Psoas muscle (tissue), 8 donors: ENCODE results near the gene PCSK4. TPM values are rescaled to one million over a fixed set of nuclear protein-coding genes. Genes with fewer than 3 reads are reported as not detected.
A peak's percentile ranks its signal among the peaks of the same experiment; 100 is the strongest.

Experiments
- ATAC-seq, 4 donors: fragments of 200-7000 bp; cut with Tn5 transposase; one replicate each; pipeline ENCODE4 v1.9.1; 2020; ENCODE audit warnings: moderate library complexity in 3 of 4, mild to moderate bottlenecking in 2 of 4
- DNase-seq, 2 donors: peaks; one replicate each; pipeline ENCODE4 v3.0.0-alpha.2; 2020
- H3K27ac ChIP-seq: fragments of 200-600 bp; one replicate; pipeline ENCODE4 v1.8.0; 2022
- H3K27me3 ChIP-seq, 3 donors: fragments of 200-600 bp in 1 of 3; one replicate each; pipeline versions ENCODE4 v1.6.1 to v1.8.0; 2013 to 2022; ENCODE audit warnings: low read length in 2 of 3, mild to moderate bottlenecking in 2 of 3, moderate library complexity in 1 of 3; ENCODE audit not compliant: insufficient read depth in 3 of 3
- H3K36me3 ChIP-seq, 2 donors: fragments of 200-600 bp in 1 of 2; one replicate each; pipeline versions ENCODE4 v1.6.1 to v1.8.0; 2013 to 2022; ENCODE audit warnings: low read depth in 1 of 2, mild to moderate bottlenecking in 1 of 2, moderate library complexity in 1 of 2; ENCODE audit not compliant: insufficient read depth in 1 of 2
- H3K4me1 ChIP-seq: fragments of 200-600 bp; one replicate; pipeline ENCODE4 v1.8.0; 2022
- H3K4me3 ChIP-seq: fragments of 200-600 bp; one replicate; pipeline ENCODE4 v1.8.0; 2022; ENCODE audit warnings: mild to moderate bottlenecking
- H3K9me3 ChIP-seq: fragments of 200-600 bp; one replicate; pipeline ENCODE4 v1.8.0; 2022
- WGBS, 3 donors: extraction: QIAGEN DNeasy Blood & Tissue Kit; methylation state at CpG; one replicate each; pipeline versions ENCODE4 v1.1.6 to v1.1.7; 2013; 5-methylcytosine and 5-hydroxymethylcytosine counted together
- intact Hi-C, 2 donors: fragments of 100-400 bp; cut with DNase I; formaldehyde crosslinking; loops; one replicate each; pipeline versions ENCODE4 v1.11.0 to v1.14.2; 2022
- polyA plus RNA-seq, 3 donors: library from polyadenylated mRNA; stranded (reverse); fragments of 200-250 nt; gene quantifications; one replicate each; pipeline ENCODE4 v1.2.3, GENCODE V29; 2013
- total RNA-seq, 4 donors: library from RNA; stranded (reverse); fragmentation: NEBNext Ultra II Directional in 2 of 4; extraction: Animal tissue kit (Norgen Biotek cat#: 25700) in 2 of 4; gene quantifications; one replicate each; pipeline versions ENCODE4 v1.2.1 to v1.2.4, GENCODE V29; 2021 to 2023
- TF ChIP-seq, protein P1 (sequence below): fragments of 200-600 bp; IDR thresholded peaks from one replicate; pipeline ENCODE4 v1.8.0; 2022; ENCODE audit warnings: antibody characterized with exemption
- donor health status: healthy with polysubstance abuse.
- donor health status: DM: no; HTN: no; CAD: no; lungs with moderate emphysema.
- donor health status: Bipolar disorder and iron deficiency.
- donor health status: healthy.
- donor health status: DM: yes; HTN: yes; CAD: no.
- donor health status: DM: no; HTN: no; CAD: no.
- donor health status: DM: no; HTN: no; CAD: no.
- donor health status: DM: yes; HTN: yes; CAD: no.

PCSK4 gene
- total and polyA plus RNA-seq, 7 donors = 0.57 to 1.5 (median 0.89) TPM

DNA sequence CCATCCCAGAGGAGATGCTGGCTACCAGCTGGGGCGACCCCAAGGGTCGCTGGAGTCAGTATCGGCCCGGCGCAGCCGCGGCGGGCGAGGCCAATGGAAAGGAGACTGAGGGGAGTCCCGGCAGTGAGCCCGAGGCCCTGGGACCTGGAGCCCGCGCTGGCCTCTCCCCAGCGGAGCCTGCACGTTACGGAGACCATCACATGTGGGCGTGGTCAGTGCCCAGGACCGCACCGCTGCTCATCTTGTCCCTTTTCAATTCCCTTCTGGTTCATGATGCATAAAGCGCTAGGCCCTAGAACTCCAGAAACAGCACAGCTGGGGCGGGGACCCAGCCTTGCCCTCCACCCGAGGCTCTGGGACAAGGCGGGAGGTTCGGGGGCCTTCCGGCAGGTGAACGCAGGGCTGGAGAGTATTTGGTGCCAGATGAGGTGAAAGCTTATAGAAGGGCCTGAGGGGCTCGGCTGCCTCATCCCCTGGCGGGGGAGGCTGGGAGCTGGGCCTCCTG is 19.1 kb downstream of the PCSK4 start:
- Histone ChIP-seq H3K27me3 (peaks cover 0 to 70% (median 64%) of the 10 kb centered on the region in 3 donors), H3K36me3 (peaks cover 0 to 14% of the 10 kb centered on the region in 2 donors), H3K4me1 (peaks cover 50% of the 10 kb centered on the region), H3K27ac (no peak overlapping the region), H3K9me3 (no peaks in the 10 kb centered on the region), H3K4me3 (peak overlapping the region; percentile 58)
- intact Hi-C loops = no loop called here
- 3 to 5% (median 4%) methylated on average over 27 to 28 of the region's 28 CpGs for WGBS, 3 donors
- TF ChIP-seq, protein P1, sequence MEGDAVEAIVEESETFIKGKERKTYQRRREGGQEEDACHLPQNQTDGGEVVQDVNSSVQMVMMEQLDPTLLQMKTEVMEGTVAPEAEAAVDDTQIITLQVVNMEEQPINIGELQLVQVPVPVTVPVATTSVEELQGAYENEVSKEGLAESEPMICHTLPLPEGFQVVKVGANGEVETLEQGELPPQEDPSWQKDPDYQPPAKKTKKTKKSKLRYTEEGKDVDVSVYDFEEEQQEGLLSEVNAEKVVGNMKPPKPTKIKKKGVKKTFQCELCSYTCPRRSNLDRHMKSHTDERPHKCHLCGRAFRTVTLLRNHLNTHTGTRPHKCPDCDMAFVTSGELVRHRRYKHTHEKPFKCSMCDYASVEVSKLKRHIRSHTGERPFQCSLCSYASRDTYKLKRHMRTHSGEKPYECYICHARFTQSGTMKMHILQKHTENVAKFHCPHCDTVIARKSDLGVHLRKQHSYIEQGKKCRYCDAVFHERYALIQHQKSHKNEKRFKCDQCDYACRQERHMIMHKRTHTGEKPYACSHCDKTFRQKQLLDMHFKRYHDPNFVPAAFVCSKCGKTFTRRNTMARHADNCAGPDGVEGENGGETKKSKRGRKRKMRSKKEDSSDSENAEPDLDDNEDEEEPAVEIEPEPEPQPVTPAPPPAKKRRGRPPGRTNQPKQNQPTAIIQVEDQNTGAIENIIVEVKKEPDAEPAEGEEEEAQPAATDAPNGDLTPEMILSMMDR = no peak
- DNase-seq (peak; percentile 21 to 56), ATAC-seq (no peak)

DNA sequence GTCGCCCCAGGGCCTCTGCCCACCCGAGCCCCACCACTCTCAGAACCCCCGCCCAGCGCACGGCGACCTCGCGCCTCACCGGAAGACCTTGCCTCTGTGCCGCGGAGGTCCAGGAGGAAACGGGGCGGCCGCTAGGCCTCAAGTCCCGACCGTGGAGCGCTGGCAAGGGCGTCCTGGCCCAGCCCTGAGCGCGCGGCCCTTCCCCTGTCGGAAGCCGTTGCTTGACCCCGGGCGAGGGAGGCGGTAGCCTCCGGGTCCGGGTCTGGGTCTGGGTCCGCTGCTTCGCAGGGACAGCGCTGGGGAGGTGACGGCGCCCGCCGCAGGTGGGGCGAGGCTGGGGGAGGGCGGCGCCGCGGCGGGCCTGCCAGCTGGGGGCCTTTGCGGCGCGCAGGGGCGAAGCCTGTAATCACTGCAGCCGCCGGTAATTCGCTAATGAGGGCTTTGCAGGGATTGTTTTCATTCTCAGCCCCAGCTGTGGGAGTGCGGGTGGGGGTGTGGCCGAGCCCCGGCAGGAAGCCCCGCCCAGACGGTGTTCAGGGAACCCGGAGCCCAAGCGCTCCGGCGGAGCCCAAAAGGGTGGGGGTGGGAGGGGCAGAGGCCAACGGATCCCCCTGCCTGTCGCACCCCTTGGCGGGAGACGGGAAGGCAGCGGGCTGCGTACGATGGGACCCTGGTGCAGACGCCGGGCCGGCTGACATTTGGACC is 19.7 kb downstream of the PCSK4 start:
- ATAC-seq = peak in 1 of 4 donors; percentile 5
- peak in 1 of 2 donors; percentile 35 for DNase-seq
- Histone ChIP-seq H3K4me3 (peak overlapping the region; percentile 58), H3K27ac (no peak overlapping the region), H3K36me3 (peaks cover 0 to 9% of the 10 kb centered on the region in 2 donors), H3K9me3 (no peaks in the 10 kb centered on the region), H3K4me1 (peaks cover 50% of the 10 kb centered on the region), H3K27me3 (peaks cover 0 to 76% (median 67%) of the 10 kb centered on the region in 3 donors)
- TF ChIP-seq, protein P1 = no peak
- intact Hi-C loops = no loop called here
- WGBS, 3 donors = 0 to 1% (median 1%) methylated on average over 39 to 67 of the region's 67 CpGs

DNA sequence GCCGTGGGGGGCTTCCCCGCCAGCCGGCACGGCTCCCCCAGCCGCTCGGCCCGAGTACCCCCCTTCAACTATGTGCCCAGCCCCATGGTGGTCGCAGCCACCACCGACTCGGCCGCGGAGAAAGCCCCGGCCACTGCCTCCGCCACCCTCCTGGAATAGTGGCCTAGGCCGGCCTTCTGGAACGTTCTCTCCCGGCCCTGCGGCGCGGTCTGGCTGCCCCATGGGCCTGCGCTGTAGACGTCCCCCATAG is 20.2 kb downstream of the PCSK4 start:
- Histone ChIP-seq H3K27ac (no peak overlapping the region), H3K9me3 (no peaks in the 10 kb centered on the region), H3K36me3 (peaks cover 0 to 4% of the 10 kb centered on the region in 2 donors), H3K27me3 (peaks cover 0 to 81% (median 71%) of the 10 kb centered on the region in 3 donors), H3K4me1 (peaks cover 50% of the 10 kb centered on the region), H3K4me3 (peak overlapping the region; percentile 58)
- TF ChIP-seq, protein P1 = no peak
- 1 to 2% (median 2%) methylated on average over 15 to 22 of the region's 22 CpGs for WGBS, 3 donors
- intact Hi-C loops = no loop called here
- DNase-seq (peak in 1 of 2 donors; percentile 56), ATAC-seq (peak in 1 of 4 donors; percentile 1)

DNA sequence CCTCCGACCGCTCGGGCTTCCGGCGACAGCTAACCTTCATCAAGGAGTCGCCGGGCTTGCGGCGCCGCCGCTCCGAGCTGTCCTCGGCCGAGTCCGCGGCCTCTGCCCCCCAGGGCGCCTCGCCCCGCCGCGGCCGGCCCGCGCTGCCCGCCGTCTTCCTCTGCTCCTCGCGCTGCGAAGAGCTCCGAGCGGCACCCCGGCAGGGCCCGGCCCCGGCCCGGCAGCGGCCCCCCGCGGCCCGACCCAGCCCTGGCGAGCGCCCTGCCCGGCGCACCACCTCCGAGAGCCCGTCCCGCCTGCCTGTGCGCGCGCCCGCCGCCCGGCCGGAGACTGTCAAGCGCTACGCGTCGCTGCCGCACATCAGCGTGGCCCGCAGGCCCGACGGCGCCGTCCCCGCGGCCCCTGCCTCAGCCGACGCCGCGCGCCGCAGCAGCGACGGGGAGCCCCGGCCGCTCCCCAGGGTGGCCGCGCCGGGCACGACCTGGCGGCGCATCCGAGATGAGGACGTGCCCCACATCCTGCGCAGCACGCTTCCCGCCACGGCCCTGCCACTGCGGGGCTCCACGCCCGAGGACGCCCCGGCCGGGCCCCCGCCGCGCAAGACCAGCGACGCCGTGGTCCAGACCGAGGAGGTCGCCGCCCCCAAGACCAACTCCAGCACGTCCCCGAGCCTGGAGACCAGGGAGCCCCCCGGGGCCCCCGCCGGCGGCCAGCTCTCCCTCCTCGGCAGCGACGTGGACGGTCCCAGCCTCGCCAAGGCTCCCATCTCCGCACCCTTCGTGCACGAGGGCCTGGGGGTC is 20.7 kb downstream of the PCSK4 start:
- H3K4me3 ChIP-seq = peak overlapping the region; percentile 58
- H3K36me3 ChIP-seq = no peaks in the 10 kb centered on the region
- no peak overlapping the region for H3K27ac ChIP-seq
- 0 to 1% (median 1%) methylated on average over 39 to 117 of the region's 117 CpGs for WGBS, 3 donors
- peaks cover 0 to 86% (median 72%) of the 10 kb centered on the region in 3 donors for H3K27me3 ChIP-seq
- DNase-seq (peak; percentile 14 to 48), ATAC-seq (no peak)
- intact Hi-C loops = loop anchor here in 1 of 2 donors (5.0 kb wide), 1 partner anchor 117 kb away; a partner anchor contains a TSS
- no peaks in the 10 kb centered on the region for H3K9me3 ChIP-seq
- H3K4me1 ChIP-seq = peaks cover 47% of the 10 kb centered on the region
- TF ChIP-seq, protein P1 = no peak
